DND-41 (cell line): Measurements from ENCODE around the gene EPAS1.

Experiments used
- ATAC-seq: fragments of 200-7000 bp; cut with Tn5 transposase; 3 replicates; pipeline ENCODE4 v1.9.1; 2021; ENCODE audit warnings: low read depth; ENCODE audit not compliant: insufficient read depth
- DNase-seq: peaks from one replicate; pipeline ENCODE4 v3.0.0-alpha.2; 2020
- H2AFZ ChIP-seq: 2 replicates; pipeline ENCODE4 v1.6.0; 2012; ENCODE audit warnings: low read depth, low read length
- H3K27ac ChIP-seq: 2 replicates; pipeline ENCODE4 v1.5.1; 2012; ENCODE audit warnings: low read length, inconsistent platforms
- H3K27me3 ChIP-seq: fragments of 200-600 bp; sonication (generic); 2 replicates; pipeline ENCODE4 v1.6.0; 2012; ENCODE audit warnings: low read length, mild to moderate bottlenecking, inconsistent platforms; ENCODE audit not compliant: insufficient read depth, poor library complexity
- H3K36me3 ChIP-seq: 2 replicates; pipeline ENCODE4 v1.5.1; 2012; ENCODE audit warnings: low read length, inconsistent platforms; ENCODE audit not compliant: insufficient read depth
- H3K4me1 ChIP-seq: 2 replicates; pipeline ENCODE4 v1.5.1; 2012; ENCODE audit warnings: mild to moderate bottlenecking, low read length; ENCODE audit not compliant: insufficient read depth
- H3K4me2 ChIP-seq: 2 replicates; pipeline ENCODE4 v1.6.0; 2012; ENCODE audit warnings: mild to moderate bottlenecking, moderate library complexity, low read length, inconsistent platforms; ENCODE audit not compliant: insufficient read depth
- H3K4me3 ChIP-seq, 2 experiments: fragments of 200-600 bp in 1 of 2; shearing (Covaris generic) in 1 of 2; 2 replicates each; pipeline ENCODE4 v1.5.1; 2012 to 2016; ENCODE audit warnings: inconsistent platforms in 2 of 2, low read length in 2 of 2, mild to moderate bottlenecking in 2 of 2, low read depth in 1 of 2, moderate library complexity in 1 of 2
- H3K79me2 ChIP-seq: 2 replicates; pipeline ENCODE4 v1.6.0; 2012; ENCODE audit warnings: low read length, inconsistent platforms; ENCODE audit not compliant: insufficient read depth
- H3K9ac ChIP-seq: 2 replicates; pipeline ENCODE4 v1.6.0; 2012; ENCODE audit warnings: low read depth, mild to moderate bottlenecking, inconsistent platforms, low read length, moderate library complexity
- H3K9me3 ChIP-seq: 2 replicates; pipeline ENCODE4 v1.5.1; 2012; ENCODE audit warnings: low read length, moderate library complexity, mild to moderate bottlenecking, inconsistent platforms; ENCODE audit not compliant: insufficient read depth, severe bottlenecking
- H4K20me1 ChIP-seq: 2 replicates; pipeline ENCODE4 v1.6.0; 2012; ENCODE audit warnings: low read length; ENCODE audit not compliant: insufficient read depth
- CTCF ChIP-seq: IDR thresholded peaks from 2 replicates; pipeline ENCODE4 v1.5.1; 2012; ENCODE audit warnings: borderline replicate concordance, low read length, moderate library complexity, mild to moderate bottlenecking; ENCODE audit not compliant: poor library complexity, severe bottlenecking; ENCODE audit errors: extremely low read depth
- EZH2 ChIP-seq: IDR thresholded peaks from 3 replicates; pipeline ENCODE4 v1.6.1; 2012; ENCODE audit warnings: borderline replicate concordance, low read depth, mild to moderate bottlenecking, moderate library complexity, low read length, inconsistent platforms; ENCODE audit not compliant: severe bottlenecking

EPAS1 gene

GRCh38 chr2:46281939-46282338 lies 15.3 kb upstream of the EPAS1 start:
- ATAC-seq (no peak), DNase-seq (no peak)
- no peak for TF ChIP-seq CTCF
- Histone ChIP-seq H3K9ac (no peak overlapping the region), H3K4me3 (no peak overlapping the region), H2AFZ (no peak overlapping the region), H3K79me2 (no peaks in the 10 kb centered on the region), H3K4me2 (no peak overlapping the region), H4K20me1 (no peaks in the 10 kb centered on the region), H3K9me3 (no peaks in the 10 kb centered on the region), H3K4me1 (peaks cover 18% of the 10 kb centered on the region), H3K27ac (no peak overlapping the region), H3K27me3 (no peaks in the 10 kb centered on the region), H3K36me3 (no peaks in the 10 kb centered on the region)

- H3K79me2 ChIP-seq, result no peaks in the 10 kb centered on the region
- TF ChIP-seq EZH2 (no peak), CTCF (no peak)
- H3K9ac ChIP-seq, result no peak overlapping the region
- no peak overlapping the region for H3K4me3 ChIP-seq
- no peak overlapping the region for H3K4me2 ChIP-seq
- H3K36me3 ChIP-seq, result no peaks in the 10 kb centered on the region
- H3K4me1 ChIP-seq, result peaks cover 5% of the 10 kb centered on the region
- H3K9me3 ChIP-seq, result no peaks in the 10 kb centered on the region
- H4K20me1 ChIP-seq, result no peaks in the 10 kb centered on the region
- no peak overlapping the region for H2AFZ ChIP-seq
- ATAC-seq (no peak), DNase-seq (no peak)
- H3K27ac ChIP-seq, result no peak overlapping the region
- no peaks in the 10 kb centered on the region for H3K27me3 ChIP-seq
Observed at GRCh38 chr2:46283693-46284092, 13.5 kb upstream of the EPAS1 start.

- DNase-seq, result no peak
- Histone ChIP-seq H3K27me3 (no peaks in the 10 kb centered on the region), H3K27ac (no peak overlapping the region), H3K9me3 (no peaks in the 10 kb centered on the region), H3K4me2 (no peak overlapping the region), H3K4me3 (no peak overlapping the region), H4K20me1 (no peaks in the 10 kb centered on the region), H3K9ac (no peak overlapping the region), H3K36me3 (no peaks in the 10 kb centered on the region), H3K79me2 (no peaks in the 10 kb centered on the region), H2AFZ (no peak overlapping the region), H3K4me1 (peaks cover 5% of the 10 kb centered on the region)
- TF ChIP-seq CTCF, result no peak
- no peak for TF ChIP-seq EZH2
- ATAC-seq, result no peak
Observed at GRCh38 chr2:46284260-46284659, 12.9 kb upstream of the EPAS1 start.

- ATAC-seq, result no peak
- TF ChIP-seq EZH2 (no peak), CTCF (no peak)
- Histone ChIP-seq H3K4me3 (no peak overlapping the region), H3K27me3 (no peaks in the 10 kb centered on the region), H4K20me1 (no peaks in the 10 kb centered on the region), H3K4me2 (no peak overlapping the region), H3K9me3 (no peaks in the 10 kb centered on the region), H3K9ac (no peak overlapping the region), H3K4me1 (peaks cover 5% of the 10 kb centered on the region), H3K79me2 (no peaks in the 10 kb centered on the region), H2AFZ (no peak overlapping the region), H3K36me3 (no peaks in the 10 kb centered on the region), H3K27ac (no peak overlapping the region)
- DNase-seq, result no peak
Observed at GRCh38 chr2:46284796-46285195, 12.4 kb upstream of the EPAS1 start.
